Inferior parietal cortex (tissue), 1 donor: Measurements from ENCODE around the gene FANCE.
"Not testable (repeated sequence)": the region's sequence is repeated elsewhere in the genome, so short reads cannot be mapped to it uniquely, and the experiment has no call there.

Source experiments
- DNase-seq: peaks from one replicate; pipeline ENCODE4 v3.0.0-alpha.2; 2016; ENCODE audit errors: extremely low spot score

FANCE gene

DNA sequence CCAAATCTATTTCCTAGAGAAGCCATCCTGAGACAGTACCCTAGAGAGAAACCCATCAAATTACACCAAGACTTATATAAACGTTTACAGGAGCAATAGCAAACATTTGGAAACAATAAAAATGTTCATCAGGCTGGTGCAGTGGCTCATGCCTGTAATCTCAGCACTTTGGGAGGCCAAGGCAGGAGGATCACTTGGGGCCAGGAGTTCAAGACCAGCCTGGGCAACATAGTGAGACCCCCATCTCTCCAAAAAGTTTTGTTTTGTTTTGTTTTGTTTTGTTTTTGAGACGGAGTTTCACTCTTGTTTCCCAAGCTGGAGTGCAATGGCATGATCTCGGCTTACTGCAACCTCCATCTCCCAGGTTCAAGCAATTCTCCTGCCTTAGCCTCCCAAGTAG, 19.4 kb upstream of the FANCE start:
- DNase-seq = not testable (repeated sequence)

DNA sequence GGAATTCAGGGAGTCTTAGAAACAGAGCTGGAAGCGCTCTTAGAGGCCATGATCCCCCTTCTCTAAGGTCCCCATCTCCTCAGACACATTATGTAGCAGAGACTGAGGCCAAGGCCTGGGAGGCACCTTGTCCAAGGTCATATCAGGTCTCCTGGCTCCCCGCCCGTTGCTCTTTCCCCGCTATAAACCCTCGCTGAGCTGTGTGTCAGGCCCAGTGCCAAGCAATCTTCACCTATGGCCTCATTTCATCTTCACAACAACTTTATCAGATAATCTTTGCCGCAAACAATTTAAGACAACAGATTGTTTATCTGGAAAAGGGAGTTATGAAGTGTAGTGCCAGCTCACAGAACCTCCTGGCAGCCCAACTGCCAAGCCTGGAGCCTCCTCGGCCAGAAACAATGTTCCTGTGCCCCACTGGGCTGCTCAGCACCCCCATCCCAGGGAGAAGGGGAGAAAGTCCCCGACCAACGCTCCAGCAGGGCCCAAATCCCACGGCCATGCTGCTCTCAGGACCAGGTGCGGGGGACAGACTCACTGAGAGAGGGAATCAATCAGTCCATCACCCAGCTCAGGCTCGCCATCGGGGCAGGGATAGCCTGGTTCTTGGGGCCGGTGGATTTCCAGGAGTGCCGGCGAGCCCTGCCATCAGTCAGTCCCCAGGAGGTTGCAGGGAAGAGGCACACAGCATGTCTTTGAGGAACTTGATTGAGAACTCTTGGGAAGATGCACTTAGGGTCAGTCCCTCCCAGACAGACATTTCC, 16.9 kb upstream of the FANCE start:
- no peak for DNase-seq

DNA sequence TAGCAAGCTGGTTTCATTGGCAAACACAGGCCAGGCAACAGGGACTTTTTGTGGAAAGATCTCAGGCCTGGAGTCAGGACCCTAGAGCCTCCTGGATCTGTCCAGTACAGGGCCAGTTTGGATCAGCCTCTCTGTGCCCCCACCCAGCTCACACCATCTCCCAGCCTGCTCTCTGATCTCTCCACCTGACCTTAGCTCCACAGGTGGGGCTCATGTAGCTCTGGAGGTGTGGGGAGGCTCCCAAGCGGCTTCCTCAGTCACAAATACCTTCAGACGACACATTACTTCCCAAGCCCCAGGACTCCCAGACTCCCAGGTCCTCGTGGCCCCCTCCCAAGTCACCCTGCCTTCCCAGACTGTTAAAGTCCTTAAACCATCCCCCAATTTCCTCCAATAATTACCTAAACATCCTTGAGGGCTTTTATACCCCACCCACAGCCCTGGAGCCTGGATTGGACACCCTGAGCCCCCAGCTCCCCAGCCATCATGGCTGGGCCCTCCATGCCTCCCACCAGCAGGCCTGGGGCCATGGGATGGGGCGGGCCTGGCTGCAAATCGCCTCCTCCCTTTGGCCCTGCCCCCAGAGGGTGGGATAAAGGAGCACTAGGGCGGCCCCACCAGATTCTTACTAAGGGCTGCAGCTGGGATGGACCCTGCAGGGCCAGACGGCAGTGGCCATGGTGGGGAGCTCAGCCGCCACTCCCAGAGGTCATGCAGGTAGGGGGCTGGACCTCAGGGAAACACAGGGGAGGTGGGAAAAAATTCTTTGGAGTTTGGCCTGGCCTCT, 15.9 kb upstream of the FANCE start:
- DNase-seq = no peak

DNA sequence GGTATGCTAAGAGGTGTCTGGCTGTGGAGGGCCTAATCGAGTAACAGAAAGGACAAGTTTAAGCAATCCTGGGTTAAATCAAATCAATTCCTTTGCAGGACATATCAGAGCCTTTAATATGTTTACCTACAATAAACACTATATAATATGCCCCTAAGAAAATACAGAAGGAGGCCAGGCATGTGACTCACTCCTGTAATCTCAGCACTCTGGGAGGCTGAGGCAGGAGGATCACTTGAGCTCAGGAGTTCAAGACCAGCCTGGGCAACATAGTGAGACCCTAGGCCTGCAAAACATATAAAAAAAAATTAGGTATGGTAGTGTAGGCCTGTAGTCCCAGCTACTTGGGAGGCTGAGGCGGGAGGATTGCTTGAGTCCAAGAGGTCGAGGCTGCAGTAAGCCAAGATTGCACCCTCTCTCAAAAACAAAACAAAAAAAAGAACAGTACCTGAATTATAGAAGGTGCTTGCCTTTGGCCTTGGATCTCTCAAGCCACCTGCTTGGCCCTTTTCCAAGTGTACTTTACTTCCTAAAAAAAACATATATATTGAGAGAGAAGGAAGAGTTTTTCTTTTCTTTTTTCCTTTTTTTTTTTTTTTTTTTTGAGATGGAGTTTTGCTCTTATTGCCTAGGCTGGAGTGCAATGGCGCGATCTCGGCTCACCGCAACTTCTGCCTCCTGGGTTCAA, 13.6 kb upstream of the FANCE start:
- not testable (repeated sequence) for DNase-seq

DNA sequence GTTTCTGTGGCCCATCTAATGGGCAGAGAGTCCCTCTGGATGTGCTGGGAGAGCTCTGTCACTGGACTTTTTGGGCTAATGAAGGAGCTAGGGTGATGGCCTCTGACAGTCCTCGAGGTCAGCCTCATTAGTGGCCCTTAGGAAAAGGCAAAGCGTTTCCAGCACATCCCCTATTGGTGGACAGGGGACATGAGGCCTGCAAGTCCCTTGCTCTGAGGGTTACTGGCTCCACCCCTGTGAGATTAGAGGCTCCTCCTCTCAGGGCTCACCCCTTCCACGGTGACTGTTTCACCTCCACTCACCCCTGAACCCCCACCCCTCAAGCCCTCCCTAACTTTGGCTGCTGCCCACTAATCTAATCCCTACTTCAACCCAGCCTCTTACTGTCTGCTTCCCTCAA, 12.8 kb upstream of the FANCE start:
- DNase-seq = no peak

DNA sequence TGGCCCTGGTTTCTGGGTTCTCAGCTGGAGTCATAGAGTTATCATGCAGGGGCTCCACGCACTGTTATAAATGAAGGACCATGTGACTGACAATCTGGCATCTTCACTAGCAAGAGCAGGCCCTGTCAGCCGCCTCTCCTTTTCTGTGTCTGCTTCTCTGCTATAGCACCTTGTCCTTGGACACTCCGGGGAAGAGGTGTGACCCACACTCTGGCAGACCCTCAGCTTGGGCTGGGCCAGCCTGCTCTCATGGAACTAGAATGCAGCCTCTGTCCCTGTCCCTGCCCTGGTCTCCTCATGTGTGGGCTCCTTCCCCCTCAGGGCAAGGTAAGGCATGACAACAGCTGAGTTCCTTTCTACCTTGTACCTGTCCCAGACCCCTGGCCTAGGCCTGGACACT, 10.9 kb upstream of the FANCE start:
- no peak for DNase-seq

DNA sequence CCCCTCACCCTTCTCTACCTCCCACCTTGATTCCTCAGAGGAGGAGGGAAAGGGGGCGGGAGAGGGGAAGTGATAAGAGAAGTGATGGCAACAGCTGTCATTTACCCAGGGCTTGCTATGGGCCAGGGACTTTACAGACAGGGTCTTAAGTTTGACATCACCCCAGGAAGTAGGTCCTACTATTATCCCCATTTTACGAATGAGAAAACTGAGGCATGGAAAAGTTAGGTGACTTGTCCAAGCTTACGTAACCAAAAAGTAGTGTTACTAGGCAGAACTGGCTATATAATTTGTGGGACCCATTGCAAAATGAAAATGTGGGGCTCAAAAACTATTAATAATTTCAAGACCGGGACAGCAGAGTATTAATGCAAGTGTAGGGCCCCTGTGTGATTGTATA, 10.5 kb upstream of the FANCE start:
- DNase-seq = no peak

DNA sequence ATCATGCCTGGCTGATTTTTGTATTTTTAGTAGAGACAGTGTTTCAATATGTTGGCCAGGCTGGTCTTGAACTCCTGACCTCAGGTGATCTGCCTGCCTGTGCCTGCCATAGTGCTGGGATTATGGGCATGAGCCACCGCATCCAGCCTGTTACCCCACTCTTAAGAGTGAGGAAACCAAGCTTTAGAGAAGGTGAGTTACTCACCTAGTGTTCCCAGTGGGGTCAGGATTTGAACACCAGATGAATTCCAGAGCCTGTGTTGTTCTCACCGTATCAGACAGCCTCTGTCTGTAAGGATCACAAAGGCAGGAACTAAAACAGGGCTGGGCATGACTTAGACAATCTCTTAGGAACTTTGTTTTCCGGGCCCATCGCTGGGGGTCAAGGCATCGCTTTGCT, 9.4 kb upstream of the FANCE start:
- no peak for DNase-seq

DNA sequence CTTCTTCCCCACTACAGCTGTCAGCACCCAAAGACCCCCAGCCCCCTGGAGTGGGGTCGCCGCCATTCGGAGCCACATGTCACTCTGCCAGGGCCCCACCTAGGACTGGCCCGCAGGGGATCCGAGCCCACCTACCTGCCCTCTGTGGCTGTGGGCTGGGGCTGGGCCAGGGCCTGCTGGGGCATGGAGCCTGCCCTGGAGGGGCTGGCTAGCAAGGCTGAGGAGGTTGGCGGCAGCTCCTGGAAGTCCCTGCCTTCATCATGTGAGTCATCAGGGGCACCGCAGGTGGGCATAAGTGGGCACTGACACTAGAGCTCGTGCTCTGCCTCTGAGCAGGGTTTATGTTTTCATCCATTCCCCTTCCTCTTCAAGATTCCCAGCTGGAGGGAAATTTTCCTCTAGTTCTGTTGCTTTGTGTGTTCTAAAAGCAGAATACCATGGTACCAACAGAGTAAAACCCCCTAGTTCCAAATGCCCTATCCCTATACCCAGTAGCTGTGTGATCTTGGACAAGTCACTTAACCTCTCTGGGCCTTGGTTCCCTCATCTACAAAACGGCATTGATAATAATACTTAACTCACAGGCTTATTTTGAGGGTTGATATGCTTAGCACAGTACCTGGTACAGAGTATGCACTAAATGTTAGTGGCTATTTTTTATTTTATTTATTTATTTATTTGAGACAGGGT, 8.7 kb upstream of the FANCE start:
- no peak for DNase-seq

DNA sequence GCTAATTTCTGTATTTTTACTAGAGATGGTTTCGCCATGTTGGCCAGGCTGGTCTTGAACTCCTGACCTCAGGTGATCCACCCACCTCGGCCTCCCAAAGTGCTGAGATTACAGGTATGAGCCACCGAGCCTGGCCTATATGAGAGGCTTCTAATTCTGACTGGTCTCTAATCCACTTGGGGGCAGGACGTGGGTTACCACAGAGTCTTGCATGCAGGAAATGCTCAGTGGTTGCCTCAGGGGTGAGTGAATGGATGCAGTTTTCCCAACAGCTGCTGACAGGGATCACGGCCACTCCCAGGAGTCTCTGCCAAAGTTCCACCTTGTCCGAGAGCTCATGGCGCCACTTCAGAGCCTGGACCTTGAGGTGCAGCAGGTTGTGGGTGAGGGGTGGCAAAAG, 6.4 kb upstream of the FANCE start:
- DNase-seq = no peak

DNA sequence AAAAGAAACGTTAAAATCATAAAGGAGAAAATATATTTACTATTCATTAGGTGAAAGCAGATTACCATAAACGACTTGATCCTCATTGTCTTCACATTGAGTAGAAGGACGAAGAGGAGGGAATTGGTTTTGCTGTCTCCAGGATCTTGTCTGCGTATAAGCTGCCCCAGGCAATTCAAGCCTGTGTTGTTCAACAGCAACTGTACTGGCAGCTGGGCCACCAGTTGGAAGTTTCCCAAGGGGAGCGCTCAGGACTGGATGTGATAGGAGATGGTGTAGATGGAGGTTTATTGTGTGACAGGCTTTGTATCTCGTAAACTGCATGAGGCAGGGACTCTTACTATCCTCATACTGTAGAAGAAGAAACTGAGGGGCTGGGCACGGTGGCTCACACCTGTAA, 3.9 kb upstream of the FANCE start:
- DNase-seq = no peak

DNA sequence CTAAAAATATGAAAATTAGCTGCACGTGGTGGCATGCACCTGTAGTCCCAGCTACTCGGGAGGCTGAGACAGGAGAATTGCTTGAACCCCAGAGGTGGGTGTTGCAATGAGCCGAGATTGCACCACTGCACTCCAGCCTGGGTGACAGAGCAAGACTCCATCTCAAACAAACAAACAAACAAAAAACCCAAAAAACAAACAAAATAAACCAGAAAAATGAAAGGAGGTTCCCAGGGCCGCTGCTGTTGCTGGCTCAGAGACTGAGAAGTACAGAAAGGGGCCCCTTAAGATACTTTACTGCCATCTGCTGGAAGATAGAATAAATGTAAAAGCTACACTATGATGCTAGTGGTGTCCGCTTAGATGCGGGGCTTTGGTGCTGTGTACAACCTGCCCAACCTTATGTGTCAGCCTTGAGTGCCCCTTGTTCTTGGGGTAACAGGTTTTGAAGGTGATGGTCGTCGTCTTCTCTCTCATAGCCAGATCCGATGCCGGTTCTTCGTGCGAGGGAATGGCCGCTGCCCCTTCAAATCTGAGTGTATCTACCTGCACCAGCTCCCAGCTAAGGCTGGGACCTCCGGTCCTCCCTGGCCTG, 2.8 kb upstream of the FANCE start:
- peak; percentile 89 for DNase-seq

DNA sequence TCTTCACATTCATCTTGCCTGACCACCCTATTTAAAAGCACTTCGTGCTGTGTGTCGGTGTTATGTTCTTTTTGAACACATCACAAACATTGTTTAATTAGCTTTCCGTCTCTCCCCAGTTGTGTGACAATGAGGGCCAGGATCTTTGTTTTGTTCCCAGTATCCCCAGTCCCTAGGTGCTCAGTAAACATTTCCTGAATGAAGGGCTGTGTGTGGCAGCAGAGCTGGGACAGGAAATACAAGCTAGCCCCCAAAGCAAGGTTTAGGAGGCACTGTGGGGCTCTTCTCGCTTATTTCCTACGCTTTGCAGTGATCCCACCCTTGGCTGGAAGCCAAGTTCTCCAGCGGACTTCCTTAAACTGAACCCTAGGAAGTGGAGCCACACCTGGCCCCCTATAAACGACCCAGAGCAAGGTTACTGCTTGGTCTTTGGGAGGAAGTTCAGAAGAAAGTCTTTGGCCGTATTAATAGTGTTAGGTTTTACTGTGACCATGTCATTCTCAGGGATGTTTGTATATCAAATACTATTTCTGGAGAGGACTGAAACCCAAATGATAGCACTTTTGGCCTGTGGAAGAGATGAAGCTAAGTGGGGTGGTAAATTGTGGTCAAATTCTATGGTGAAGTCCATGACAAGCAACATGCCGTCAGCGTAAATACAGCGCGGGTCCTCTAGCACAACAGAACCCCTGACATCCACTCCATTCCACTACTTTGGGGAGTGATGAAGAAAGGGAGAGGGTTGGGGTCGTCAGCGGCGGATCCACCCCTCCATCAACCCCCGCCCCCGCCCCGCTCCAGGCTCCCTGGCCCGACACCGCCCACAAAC, 570 bp upstream of the FANCE start:
- DNase-seq = no peak

DNA sequence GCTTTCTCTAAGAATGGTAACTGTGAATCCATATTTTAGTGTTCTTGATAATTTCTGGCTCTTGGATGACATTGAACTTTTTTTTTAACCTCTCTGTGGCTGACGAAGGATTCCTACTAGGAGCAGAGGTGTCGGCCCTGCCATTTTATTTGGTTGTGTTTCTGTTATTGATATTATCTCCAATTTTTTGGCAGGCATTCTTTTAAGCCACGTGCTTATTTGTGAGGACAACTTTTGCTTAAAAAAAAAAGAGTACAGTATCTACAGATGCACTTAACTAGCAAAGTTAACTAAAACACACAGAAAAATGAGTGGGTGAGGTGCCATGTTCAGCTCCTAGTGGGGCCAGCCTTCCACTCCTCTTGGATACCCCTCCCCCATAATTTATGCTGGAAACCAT, 1.1 kb downstream of the FANCE start:
- no peak for DNase-seq

DNA sequence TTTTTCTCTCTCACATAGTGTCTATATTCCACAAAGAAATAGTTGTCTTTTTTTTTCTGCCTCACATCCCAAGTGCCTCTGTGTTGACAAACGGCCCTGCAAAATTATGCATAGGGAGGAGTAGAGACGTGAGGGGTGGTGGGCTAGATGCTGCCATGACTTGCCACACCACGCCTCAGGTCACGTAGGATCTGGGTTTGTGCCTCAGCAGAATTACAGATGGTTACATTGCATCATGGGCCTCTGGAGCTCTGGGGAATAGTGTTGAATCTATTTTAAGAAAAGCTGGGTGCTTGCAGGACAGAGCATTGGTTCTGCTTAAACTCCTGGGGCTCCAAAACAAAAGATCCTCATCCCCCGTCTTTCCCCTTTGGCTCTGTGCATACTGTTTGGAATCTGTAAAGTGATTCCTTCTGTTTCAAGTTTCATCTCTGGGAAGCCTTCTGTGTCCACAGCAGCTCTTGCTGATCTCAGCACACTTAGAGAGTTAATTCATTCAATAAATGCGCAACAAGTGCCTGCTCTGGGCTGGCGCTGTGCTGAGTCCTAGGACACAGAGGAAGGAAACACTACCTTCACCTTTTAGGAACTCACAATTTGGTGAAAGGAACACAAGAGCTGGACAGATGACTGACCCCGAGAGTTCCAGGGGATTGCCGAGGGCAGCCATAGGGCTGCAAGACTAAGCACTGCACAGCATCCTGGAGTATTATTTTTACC, 2.4 kb downstream of the FANCE start:
- DNase-seq = no peak

DNA sequence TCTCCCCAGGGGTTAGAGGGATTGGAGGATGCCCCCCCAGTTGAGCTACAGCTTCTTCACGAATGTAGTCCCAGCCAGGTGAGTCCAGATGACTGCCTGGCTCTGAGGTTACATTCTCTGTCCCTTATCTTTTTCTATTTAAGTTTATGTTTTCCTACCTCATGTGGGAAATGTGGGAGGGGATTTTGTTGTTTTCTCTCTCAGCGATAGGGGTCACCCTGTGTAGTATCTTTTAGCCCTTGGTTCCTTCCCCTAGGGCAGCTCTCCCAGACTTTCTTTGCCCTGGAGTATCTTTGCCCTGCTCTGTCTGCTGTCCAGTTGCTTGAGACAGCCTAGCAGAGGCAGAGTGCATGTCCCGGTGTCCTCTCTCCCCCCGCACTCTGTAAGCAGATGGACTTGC, 5.8 kb downstream of the FANCE start:
- no peak for DNase-seq

DNA sequence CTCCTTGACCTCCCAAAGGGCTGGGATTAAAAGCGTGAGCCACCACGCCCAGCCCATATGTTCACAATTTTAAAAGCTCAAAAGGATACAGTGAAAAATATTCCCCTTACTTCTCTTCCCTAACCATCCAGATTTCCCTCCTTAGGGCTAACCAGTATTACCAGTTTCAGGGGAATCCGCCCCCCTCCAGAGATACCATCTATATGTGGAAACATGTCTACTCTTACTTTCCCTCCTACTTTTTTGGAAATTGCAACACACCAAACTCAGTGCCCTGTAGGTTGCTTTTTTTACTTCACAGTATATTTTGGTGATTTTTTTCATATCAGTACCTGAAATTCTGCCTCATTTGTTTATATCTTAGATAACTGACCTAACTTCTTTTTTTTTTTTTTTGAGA, 9.1 kb downstream of the FANCE start:
- DNase-seq = no peak

DNA sequence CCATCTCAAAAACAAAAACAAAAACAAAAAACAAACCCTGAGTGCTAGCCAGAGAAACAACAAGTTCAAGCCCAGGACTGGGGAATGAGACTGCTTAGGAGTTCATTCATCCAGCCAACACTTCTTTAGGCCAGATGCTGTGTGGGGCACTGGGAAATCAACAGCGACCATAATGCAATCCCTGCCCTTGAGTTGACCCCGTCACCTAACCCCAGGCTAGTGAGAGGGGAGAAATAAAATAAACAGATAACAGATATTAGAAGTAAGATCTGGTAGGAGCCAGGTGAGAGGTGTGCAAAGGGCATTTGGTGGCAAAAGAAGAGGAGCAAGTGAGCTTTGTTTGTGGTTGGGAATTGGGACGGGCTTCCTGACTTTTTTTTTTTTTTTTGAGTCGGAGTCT, 11.2 kb downstream of the FANCE start:
- DNase-seq = no peak

DNA sequence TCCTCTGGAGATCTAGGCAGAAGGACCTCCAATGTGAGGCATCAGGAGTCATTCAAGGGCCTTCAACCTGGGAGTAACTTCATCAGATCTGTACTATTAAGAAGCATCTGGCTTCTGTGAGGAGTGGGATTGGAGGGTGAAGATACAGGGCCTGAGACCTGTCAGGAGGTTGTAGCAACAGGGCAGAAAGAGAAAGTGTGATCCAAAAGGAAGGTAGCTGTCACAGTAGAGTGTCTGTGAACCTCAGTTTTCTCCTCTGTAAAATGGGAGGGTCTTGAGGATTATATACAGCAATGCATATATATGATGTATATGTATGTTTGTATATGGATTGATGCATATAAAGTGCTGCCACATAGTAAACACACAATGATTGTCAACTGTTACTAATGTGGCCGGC, 13.5 kb downstream of the FANCE start:
- no peak for DNase-seq
